HG02938 (cell line): ENCODE data around the gene IRAK1.

Source experiments
- ATAC-seq: cut with Tn5 transposase; IDR thresholded peaks from one replicate; pipeline ENCODE4 v1.9.1; 2021; ENCODE audit warnings: mild to moderate bottlenecking, moderate library complexity; ENCODE audit not compliant: unreplicated experiment

The IRAK1 gene

DNA sequence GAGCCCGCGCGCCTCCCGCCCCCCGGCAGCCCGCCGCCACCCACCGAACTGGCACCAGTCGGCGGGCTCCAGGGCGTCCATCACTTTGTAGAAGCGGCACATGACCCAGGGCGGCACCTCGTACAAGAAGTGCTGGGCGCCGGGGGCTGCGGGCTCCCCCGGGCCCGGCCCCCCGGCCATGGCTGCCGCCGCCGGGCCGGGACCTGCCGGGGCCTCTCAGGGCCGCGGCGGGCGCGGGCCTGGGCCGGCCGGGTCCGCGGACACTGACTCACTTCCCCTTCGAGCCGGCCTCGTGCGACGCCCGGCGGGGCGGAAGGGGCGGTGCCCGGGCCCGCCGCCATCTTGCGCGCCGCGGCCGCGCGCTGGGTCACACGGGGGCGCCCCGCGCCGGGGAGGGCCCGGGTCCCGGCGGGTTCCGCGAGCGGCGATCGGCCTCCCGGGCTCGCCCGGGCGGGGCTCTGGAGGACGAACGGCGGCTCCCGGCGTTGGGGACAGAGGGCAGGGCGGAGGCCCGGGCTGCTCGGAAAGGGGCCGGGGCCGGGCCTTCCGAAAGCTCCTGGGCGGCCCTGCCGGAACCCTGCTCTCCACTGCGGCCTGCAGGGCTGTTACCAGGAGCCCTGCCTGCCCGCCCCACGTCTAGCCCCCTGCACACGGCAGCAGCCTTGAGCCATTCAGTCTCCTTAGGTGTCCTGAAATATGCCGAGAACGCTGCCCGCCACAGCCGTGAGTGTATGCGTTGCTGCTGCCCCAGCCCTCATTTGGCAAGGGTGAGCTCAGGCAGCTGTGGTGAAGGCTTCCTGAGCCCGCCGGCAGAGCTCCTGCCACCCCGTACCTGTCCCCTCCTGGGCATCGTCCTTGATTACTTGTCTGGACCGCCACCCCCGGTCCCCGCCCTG lies at the start of gene IRAK1:
Gene IRAK1 (minus strand): TSS at position 270 of the 896 bp plus-strand sequence. CDS start 90 bp downstream, at position 180.
- ATAC-seq = peak; percentile 48

DNA sequence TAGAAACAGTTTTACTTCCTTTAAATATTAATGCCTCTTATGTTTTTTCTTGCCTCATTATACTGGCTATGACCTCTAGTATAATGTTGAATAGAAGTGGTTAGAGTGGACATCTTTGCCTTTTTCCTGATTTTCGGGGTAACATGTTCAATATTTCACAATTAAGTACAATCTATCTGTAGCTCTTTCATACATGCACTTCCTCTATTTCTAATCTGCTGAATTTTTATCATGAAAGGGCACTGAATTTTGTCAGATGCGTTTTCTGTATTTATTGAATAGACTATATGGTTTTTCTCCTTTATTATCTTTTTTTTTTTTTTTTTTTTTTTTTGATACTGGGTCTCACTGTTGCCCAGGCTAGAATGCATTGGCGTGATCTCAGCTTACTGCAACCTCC lies 48.9 kb upstream of the IRAK1 start:
- no peak for ATAC-seq

- no peak for ATAC-seq
Observed at GRCh38 chrX:154064637-154065435, 45.1 kb upstream of the IRAK1 start.

- ATAC-seq = no peak
Observed at GRCh38 chrX:154063234-154063633, 43.5 kb upstream of the IRAK1 start.

- ATAC-seq = no peak
Observed at GRCh38 chrX:154061801-154062200, 42.1 kb upstream of the IRAK1 start.

DNA sequence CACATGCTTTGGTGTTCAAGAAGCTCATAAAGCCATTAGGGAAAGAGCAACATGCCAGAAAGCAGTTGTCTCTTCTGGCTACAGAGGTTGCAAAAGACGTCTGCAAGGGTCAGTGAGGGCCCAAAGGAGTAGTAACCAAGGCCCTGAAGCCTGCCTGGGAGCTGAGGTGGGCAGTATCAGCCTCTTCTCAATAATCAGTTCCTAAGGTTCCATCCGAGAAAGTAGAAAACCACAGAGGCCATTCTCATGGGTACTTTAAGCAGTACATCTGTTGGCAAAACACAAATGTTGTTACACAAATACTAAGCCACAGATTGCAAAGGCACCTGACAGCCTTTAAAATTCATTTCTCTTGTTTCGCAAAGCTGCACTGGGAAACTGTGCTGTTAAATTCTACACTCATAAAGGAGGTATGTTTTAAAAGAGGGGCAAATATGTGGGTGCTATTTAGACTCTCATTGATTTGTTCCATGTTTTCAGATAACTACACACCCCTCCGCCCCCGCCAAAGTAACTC lies 40.1 kb upstream of the IRAK1 start:
- no peak for ATAC-seq

DNA sequence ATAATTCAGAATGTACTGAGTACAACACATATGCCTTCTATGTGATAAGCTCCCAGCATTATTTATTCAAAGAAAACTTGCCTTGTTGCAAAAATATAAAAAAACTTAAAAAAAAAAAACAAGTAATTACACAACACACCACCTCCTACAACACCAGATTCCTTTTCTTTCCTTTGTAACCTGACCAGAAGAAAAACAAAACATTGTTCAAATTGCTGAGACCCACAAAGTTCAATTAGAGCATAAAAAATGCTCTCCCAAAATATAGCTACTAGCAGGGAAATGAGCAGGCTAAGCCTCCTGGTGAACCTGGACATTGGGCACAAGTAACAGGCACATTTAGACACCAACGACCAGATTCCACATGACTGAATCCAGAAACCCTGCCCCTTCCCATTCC lies 39.5 kb upstream of the IRAK1 start:
- ATAC-seq = no peak

DNA sequence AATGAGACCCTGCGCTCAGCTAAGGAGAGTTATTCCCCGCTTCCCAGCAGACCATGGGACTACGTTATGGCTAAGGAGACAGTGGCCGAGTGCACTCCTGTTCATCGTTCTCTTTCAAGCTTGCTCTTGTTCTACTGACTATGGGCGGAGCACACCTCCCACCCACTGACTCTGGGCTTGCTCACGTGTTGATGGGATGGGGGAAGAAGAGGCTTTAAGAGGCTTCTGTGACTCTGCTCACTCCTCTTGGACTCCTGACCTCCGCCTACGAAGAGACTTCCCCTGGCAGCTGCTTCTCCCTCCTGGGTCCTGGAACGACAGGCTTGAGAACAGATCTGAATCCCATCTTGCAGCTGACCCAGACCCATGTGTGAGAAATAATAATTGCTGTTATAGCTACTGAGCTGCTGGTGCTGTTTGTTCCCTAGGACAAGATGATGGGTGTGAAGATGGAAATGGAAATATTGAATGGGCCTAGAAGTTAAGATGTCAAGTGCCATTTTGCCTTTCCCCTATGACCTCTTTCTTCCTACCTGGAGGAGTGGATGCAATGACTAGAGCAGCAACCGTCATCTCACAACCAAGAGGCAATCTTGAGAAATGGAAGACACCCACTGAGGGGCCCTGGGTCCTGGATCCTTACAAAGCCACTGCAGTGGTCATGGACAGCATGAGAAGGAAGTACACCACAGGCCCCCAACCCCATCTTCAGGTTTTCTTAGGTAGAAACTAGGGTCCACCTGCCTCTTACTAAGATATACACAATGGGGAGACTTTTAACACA lies 38.7 kb upstream of the IRAK1 start:
- ATAC-seq = no peak

GRCh38 chrX:154057791-154058190 lies 38.1 kb upstream of the IRAK1 start:
- ATAC-seq = no peak

DNA sequence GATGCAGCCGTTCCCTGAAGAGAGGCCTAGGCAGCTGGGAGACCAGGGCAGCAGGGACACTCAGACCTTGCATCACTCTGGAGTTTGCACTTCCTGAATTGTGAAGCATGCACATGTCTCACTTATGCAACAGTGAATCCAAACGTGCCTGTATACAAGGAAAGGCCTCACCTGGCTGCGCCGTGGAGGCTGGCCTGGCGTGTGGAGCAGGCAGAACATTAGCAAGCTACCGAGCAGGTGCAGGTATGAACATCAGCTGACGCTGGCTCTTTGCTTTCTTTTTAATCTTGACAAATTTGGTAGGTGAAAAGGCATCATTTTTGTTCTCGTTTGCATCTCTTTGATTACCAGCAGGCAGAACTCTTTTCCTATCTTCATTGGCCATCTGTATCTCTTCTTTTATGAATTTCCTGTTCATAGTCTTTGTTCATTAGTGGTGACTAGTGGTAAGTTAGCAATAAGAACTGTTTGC lies 37.1 kb upstream of the IRAK1 start:
- ATAC-seq = no peak

DNA sequence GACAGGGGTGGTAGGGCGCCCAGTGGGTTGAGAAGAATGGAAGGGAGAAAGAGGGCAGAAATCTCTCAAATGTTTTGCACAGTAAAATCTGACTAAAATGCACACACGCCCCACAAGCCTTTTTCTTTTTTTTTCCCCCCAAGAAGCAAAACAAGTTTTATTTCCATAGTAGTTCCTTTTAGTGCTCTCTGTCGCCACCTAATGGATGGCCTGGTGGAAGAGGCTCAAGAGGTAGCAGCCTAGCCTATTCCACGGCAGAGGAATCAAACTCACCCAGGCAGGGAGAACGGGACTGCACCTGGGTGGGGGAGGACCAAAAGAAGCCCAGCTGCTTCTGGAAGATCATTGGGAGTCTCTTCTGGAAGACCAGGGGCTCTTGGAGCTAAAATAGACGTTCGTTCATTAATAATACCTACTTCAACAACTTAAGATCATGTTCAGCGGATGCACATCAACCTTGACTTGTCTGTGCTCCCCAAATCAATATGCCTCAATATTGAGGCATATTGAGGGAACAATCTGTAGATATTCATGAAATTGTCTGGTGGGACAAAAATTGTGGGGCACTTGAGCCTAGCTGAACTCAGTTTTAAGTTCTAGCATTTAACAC lies 31.6 kb upstream of the IRAK1 start:
- ATAC-seq = no peak

DNA sequence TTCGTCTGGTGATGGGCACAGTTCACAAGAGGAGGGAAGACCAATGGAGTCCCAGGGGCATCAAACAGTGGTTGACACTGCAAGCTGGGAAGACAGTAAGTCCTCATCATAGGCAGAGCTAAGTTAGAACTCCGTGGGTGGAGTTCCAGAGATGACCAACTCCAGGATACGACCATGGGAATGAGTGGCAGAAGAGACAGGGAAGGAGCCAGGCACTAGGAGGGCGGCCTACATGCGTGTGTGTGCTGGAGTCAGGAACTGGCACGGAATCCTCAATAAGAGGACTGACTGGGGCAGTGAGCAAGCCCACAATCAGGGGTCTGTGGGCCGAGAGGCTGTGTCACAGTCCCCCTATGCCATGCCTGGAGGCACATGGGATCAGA lies 30.4 kb upstream of the IRAK1 start:
- ATAC-seq = no peak

GRCh38 chrX:154049209-154050112 lies 29.8 kb upstream of the IRAK1 start:
- no peak for ATAC-seq

DNA sequence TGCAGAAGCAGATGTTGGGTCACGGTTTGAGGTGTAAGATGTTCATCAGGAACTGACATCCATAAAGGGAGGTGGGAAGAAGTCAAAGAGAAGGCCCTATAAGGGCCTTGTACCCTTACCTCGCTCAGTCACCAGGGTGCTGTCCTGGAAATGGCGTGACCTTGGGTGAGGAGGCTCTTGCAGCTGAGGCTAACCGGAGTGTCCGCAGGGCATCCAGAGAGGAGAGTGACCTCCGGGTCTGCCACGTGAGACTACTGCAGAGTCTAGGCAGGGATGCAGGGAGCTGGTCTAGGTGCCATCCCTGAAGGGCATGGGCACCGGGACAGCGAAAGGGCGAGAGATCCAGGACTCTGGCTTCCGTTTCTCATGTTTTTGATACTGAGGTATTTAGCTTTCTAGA lies 28.7 kb upstream of the IRAK1 start:
- no peak for ATAC-seq

DNA sequence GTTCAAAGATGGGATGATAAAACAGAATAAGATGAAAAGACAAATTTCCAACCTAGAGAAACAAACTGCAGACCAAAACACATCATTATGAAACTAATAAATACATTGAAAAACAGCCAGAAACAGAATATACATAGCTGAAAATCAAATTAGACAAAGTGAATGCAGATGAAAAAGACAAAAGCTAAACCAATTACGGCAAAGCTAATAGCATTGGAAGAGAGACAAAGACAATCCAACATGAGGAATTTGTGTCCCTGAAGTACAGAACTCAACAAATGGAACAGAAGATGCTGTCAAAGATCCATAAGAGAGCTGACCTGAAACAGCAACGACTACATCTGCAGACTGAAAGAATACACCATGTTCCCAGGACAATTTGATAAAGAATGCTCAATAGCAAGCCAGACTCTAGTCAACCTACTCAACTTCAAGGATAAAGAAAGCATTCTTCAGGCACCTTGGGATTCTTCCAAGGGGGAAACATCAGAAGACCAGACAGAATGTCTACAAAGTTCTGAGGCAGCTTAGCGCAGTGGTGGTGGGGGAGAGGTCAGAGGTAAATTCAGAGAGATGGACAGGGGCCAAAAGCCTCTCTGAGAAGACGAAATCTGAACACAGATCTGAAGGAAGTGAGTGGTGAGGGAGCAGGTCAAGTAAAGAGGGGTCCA lies 27.4 kb upstream of the IRAK1 start:
- ATAC-seq = no peak

- no peak for ATAC-seq
Observed at GRCh38 chrX:154046031-154046781, 26.5 kb upstream of the IRAK1 start.

GRCh38 chrX:154044091-154044490 lies 24.4 kb upstream of the IRAK1 start:
- ATAC-seq = no peak
